NCI-H1092 treated with DMSO at 0.1 percent for 48 hours (cell line): ENCODE results near the gene CAMTA1.
A peak's percentile ranks its signal among the peaks of the same experiment; 100 is the strongest.
"Not testable (repeated sequence)": the region's sequence is repeated elsewhere in the genome, so short reads cannot be mapped to it uniquely, and the experiment has no call there.

ENCODE experiments used
- DNase-seq: peaks from one replicate; lab custom pipeline; 2025; lab: John Stamatoyannopoulos, UW

CAMTA1 gene

GRCh38 chr1:7781923-7782495, 996.8 kb downstream of the CAMTA1 start:
- no peak for DNase-seq

- DNase-seq = peak; percentile 84
Observed at GRCh38 chr1:7783178-7783711, 998.0 kb downstream of the CAMTA1 start.

GRCh38 chr1:7783826-7784491, 998.7 kb downstream of the CAMTA1 start, which contains the start of gene PER3:
Gene PER3 (plus strand): TSS chr1:7784291. CDS start chr1:7784878, 587 bp downstream.
- DNase-seq = peak; percentile 98

GRCh38 chr1:7784492-7785071, 999.3 kb downstream of the CAMTA1 start:
- DNase-seq = no peak

- DNase-seq = no peak
Observed at GRCh38 chr1:7785108-7785507, 999.9 kb downstream of the CAMTA1 start.

GRCh38 chr1:7786795-7787194, 1001.5 kb downstream of the CAMTA1 start:
- DNase-seq = no peak

- DNase-seq = no peak
Observed at GRCh38 chr1:7789828-7790227, 1004.6 kb downstream of the CAMTA1 start.

- DNase-seq = not testable (repeated sequence)
Observed at GRCh38 chr1:7791027-7791426, 1005.8 kb downstream of the CAMTA1 start.

- DNase-seq = no peak
Observed at GRCh38 chr1:7795406-7795805, 1010.2 kb downstream of the CAMTA1 start.

GRCh38 chr1:7805460-7805859, 1020.2 kb downstream of the CAMTA1 start:
- no peak for DNase-seq

- DNase-seq = peak; percentile 21
Observed at GRCh38 chr1:7808253-7808844, 1023.1 kb downstream of the CAMTA1 start.

GRCh38 chr1:7809742-7810141, 1024.5 kb downstream of the CAMTA1 start:
- DNase-seq = no peak

GRCh38 chr1:7810395-7810794, 1025.1 kb downstream of the CAMTA1 start:
- DNase-seq = no peak

- DNase-seq = no peak
Observed at GRCh38 chr1:7811476-7811875, 1026.2 kb downstream of the CAMTA1 start.

- no peak for DNase-seq
Observed at GRCh38 chr1:7813677-7814373, 1028.6 kb downstream of the CAMTA1 start.
